Suppressor macrophage treated with lipopolysaccharide for 4 hours (primary cell): ENCODE measurements around the gene BTNL9.
"Not testable (repeated sequence)": the region's sequence is repeated elsewhere in the genome, so short reads cannot be mapped to it uniquely, and the experiment has no call there.

Experiments used
- DNase-seq: peaks from one replicate; pipeline ENCODE4 v3.0.0-alpha.2; 2020

Gene BTNL9

GRCh38 chr5:181101030-181101641, 61.1 kb downstream of the BTNL9 start:
- not testable (repeated sequence) for DNase-seq

GRCh38 chr5:181101930-181102674, 62.0 kb downstream of the BTNL9 start:
- not testable (repeated sequence) for DNase-seq

GRCh38 chr5:181104259-181104568, 64.1 kb downstream of the BTNL9 start:
- DNase-seq, result not testable (repeated sequence)

- DNase-seq, result not testable (repeated sequence)
These were observed 64.7 kb downstream of the BTNL9 start for GRCh38 chr5:181104606-181105390.

- no peak for DNase-seq
These were observed 65.4 kb downstream of the BTNL9 start for GRCh38 chr5:181105391-181106025.

- no peak for DNase-seq
These were observed 67.6 kb downstream of the BTNL9 start for GRCh38 chr5:181107699-181108098.

GRCh38 chr5:181108578-181109165, 68.6 kb downstream of the BTNL9 start:
- DNase-seq, result no peak

GRCh38 chr5:181109489-181110013, 69.5 kb downstream of the BTNL9 start:
- no peak for DNase-seq

- DNase-seq, result no peak
These were observed 70.9 kb downstream of the BTNL9 start for GRCh38 chr5:181111010-181111409.
